ENCODE results near the gene SYT12. TPM values are rescaled to one million over a fixed set of nuclear protein-coding genes. Genes with fewer than 3 reads are reported as not detected.

SYT12 gene, protein sequence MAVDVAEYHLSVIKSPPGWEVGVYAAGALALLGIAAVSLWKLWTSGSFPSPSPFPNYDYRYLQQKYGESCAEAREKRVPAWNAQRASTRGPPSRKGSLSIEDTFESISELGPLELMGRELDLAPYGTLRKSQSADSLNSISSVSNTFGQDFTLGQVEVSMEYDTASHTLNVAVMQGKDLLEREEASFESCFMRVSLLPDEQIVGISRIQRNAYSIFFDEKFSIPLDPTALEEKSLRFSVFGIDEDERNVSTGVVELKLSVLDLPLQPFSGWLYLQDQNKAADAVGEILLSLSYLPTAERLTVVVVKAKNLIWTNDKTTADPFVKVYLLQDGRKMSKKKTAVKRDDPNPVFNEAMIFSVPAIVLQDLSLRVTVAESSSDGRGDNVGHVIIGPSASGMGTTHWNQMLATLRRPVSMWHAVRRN
- polyA plus RNA-seq (2013, experiment 1 of 2): 0.48 TPM
- 0.10 TPM for polyA plus RNA-seq (2013, experiment 2 of 2)

- H3K4me1 ChIP-seq (ENCODE audit: control insufficient read depth, insufficient read depth, low read length, poor library complexity, severe bottlenecking): peaks cover 2% of the 10 kb centered on the region
- no peak within 1 kb of the TSS for H3K27ac ChIP-seq (ENCODE audit: low read depth, low read length, severe bottlenecking)
- H3K4me3 ChIP-seq (ENCODE audit: extremely low read depth, insufficient read depth, low read length, poor library complexity, severe bottlenecking): peak within 1 kb of the TSS; percentile 18
- no peaks in the 10 kb centered on the region for H3K9me3 ChIP-seq (ENCODE audit: control insufficient read depth, low read length)
- WGBS, 2 experiments (ENCODE audit: insufficient coverage in 2 of 2): 2 to 5% methylated on average over 96 to 99 of the region's 118 CpGs
- no peaks in the 10 kb centered on the region for H3K36me3 ChIP-seq (ENCODE audit: control insufficient read depth, insufficient read depth, low read length)
Observed at GRCh38 chr11:67022961-67023956, at the start of gene SYT12. Gene SYT12 (plus strand): TSS chr11:67023134. CDS start chr11:67030145, 7,011 bp downstream.

DNA sequence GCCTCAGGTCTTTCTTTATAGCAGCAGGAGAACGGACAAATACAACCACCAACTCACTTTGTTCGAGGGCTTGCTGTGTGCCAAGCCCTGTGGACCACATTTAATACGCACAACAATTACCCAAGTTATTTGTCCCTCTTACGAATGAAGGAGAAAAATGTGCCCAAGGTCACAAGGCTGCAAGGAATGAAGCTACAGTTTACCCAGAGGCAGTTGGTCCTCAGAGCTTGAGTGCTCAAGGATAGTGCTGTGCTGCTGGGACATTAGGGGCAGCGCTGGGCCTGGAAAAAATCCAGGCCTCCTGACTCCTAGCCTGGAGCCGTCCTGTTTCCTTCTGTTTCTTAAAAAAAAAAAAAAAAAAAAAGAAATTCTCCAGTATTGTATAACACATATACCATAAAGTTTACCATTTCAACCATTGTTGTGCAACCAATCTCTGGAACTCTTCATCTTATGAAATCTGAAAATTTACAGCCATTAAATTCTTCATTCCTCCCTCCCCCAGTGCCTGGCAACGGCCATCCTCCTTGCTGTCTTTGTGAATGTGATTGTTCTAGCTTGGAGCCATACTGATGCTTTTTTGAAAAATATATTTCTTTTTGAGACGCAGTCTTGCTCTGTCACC, 48.9 kb upstream of the SYT12 start:
- no peak overlapping the region for H3K4me3 ChIP-seq (ENCODE audit: extremely low read depth, insufficient read depth, low read length, poor library complexity, severe bottlenecking)
- H3K27ac ChIP-seq (ENCODE audit: low read depth, low read length, severe bottlenecking): no peak overlapping the region
- peaks cover 8% of the 10 kb centered on the region for H3K4me1 ChIP-seq (ENCODE audit: control insufficient read depth, insufficient read depth, low read length, poor library complexity, severe bottlenecking)
- 86 to 92% methylated on average over 3 to 4 of the region's 8 CpGs for WGBS, 2 experiments (ENCODE audit: insufficient coverage in 2 of 2)
- no peaks in the 10 kb centered on the region for H3K36me3 ChIP-seq (ENCODE audit: control insufficient read depth, insufficient read depth, low read length)
- peaks cover 6% of the 10 kb centered on the region for H3K9me3 ChIP-seq (ENCODE audit: control insufficient read depth, low read length)

GRCh38 chr11:66974724-66975404, 48.1 kb upstream of the SYT12 start, which contains the start of gene C11orf86:
Gene C11orf86 (plus strand): TSS chr11:66975304. CDS start chr11:66975363, 59 bp downstream.
- Histone ChIP-seq H3K4me3 (ENCODE audit: extremely low read depth, insufficient read depth, low read length, poor library complexity, severe bottlenecking) (no peak within 1 kb of the TSS), H3K36me3 (ENCODE audit: control insufficient read depth, insufficient read depth, low read length) (no peaks in the 10 kb centered on the region), H3K27ac (ENCODE audit: low read depth, low read length, severe bottlenecking) (no peak within 1 kb of the TSS), H3K4me1 (ENCODE audit: control insufficient read depth, insufficient read depth, low read length, poor library complexity, severe bottlenecking) (peaks cover 8% of the 10 kb centered on the region), H3K9me3 (ENCODE audit: control insufficient read depth, low read length) (peaks cover 6% of the 10 kb centered on the region)
- 78 to 84% methylated on average over 5 to 10 of the region's 10 CpGs for WGBS, 2 experiments (ENCODE audit: insufficient coverage in 2 of 2)

DNA sequence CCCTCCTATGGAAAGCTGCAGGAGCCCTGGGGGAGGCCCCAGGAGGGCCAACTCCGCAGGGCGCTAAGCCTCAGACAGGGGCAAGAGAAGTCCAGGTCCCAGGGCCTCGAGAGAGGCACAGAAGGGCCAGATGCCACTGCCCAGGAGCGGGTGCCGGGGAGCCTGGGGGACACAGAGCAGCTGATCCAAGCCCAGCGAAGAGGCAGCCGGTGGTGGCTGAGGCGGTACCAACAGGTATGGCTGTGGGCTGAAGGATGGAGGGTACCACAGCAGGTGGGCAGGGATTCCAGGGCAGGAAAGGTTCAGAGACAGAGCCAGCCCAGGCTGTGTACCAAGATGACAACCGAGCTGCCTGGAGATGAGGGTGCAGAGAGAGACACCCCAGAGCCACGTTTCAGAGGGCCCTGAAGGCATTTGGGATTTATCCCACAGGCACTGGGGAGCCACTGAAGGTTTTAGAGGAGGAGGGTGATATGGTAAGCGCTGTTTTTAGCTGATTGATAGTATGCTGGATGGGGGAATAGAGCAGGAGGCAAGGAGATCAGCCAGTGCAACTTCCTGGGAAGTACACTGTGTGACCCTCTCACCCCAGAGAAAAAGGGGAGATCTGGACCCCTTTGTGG, 47.4 kb upstream of the SYT12 start:
- WGBS, 2 experiments (ENCODE audit: insufficient coverage in 2 of 2): 72 to 78% methylated on average over 10 to 11 of the region's 11 CpGs
- Histone ChIP-seq H3K9me3 (ENCODE audit: control insufficient read depth, low read length) (peaks cover 1% of the 10 kb centered on the region), H3K4me1 (ENCODE audit: control insufficient read depth, insufficient read depth, low read length, poor library complexity, severe bottlenecking) (peaks cover 8% of the 10 kb centered on the region), H3K36me3 (ENCODE audit: control insufficient read depth, insufficient read depth, low read length) (no peaks in the 10 kb centered on the region), H3K27ac (ENCODE audit: low read depth, low read length, severe bottlenecking) (no peak overlapping the region), H3K4me3 (ENCODE audit: extremely low read depth, insufficient read depth, low read length, poor library complexity, severe bottlenecking) (no peak overlapping the region)

DNA sequence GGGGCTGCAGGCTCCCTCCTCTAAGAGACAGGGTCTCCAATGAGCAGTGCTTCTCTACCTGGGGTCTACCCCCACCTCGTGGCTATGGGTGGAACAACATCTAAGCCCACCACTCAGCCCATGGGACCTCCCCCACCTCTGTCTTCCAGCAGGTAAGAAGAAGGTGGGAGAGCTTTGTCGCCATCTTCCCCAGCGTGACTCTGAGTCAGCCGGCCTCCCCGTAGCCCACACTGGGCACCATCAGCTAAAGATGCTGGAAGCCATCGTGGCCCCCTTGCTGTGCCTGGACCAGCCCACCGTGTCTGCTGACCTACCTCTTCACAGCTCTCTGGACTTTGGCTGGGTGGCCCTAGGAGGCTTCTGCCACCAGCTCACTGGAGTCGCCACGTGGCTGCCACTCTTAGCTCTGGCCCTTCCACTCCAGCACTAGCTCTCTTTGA, 46.9 kb upstream of the SYT12 start:
- 29 to 45% methylated on average over 6 to 8 of the region's 9 CpGs for WGBS, 2 experiments (ENCODE audit: insufficient coverage in 2 of 2)
- peaks cover 6% of the 10 kb centered on the region for H3K4me1 ChIP-seq (ENCODE audit: control insufficient read depth, insufficient read depth, low read length, poor library complexity, severe bottlenecking)
- H3K27ac ChIP-seq (ENCODE audit: low read depth, low read length, severe bottlenecking): no peak overlapping the region
- H3K36me3 ChIP-seq (ENCODE audit: control insufficient read depth, insufficient read depth, low read length): no peaks in the 10 kb centered on the region
- H3K9me3 ChIP-seq (ENCODE audit: control insufficient read depth, low read length): no peaks in the 10 kb centered on the region
- H3K4me3 ChIP-seq (ENCODE audit: extremely low read depth, insufficient read depth, low read length, poor library complexity, severe bottlenecking): no peak overlapping the region

DNA sequence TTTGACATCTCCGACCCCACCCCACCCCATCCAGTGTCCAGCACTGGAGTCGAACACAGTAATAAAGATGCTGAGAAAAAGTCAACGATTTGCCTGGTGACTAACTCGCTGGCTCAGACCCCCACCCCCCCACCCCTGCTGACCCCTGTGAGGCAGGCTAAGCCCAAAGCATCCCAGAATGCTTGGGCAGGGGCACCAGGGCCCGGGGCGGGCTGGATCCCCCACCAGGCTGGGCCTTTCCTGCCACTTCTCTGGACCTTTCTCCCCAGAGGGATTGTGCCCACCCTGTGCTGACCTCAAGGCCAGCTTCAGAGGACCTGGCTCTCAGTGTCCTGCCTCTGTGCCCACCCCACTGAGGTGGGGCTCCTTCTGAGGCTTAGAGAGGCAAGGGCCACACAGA, 46.0 kb upstream of the SYT12 start:
- no peaks in the 10 kb centered on the region for H3K36me3 ChIP-seq (ENCODE audit: control insufficient read depth, insufficient read depth, low read length)
- H3K9me3 ChIP-seq (ENCODE audit: control insufficient read depth, low read length): no peaks in the 10 kb centered on the region
- H3K4me3 ChIP-seq (ENCODE audit: extremely low read depth, insufficient read depth, low read length, poor library complexity, severe bottlenecking): no peak overlapping the region
- 69% methylated on average over 2 of the region's 6 CpGs; no CpG with 5 or more reads in 1 of the 2 experiments for WGBS, 2 experiments (ENCODE audit: insufficient coverage in 2 of 2)
- H3K27ac ChIP-seq (ENCODE audit: low read depth, low read length, severe bottlenecking): no peak overlapping the region
- no peaks in the 10 kb centered on the region for H3K4me1 ChIP-seq (ENCODE audit: control insufficient read depth, insufficient read depth, low read length, poor library complexity, severe bottlenecking)

DNA sequence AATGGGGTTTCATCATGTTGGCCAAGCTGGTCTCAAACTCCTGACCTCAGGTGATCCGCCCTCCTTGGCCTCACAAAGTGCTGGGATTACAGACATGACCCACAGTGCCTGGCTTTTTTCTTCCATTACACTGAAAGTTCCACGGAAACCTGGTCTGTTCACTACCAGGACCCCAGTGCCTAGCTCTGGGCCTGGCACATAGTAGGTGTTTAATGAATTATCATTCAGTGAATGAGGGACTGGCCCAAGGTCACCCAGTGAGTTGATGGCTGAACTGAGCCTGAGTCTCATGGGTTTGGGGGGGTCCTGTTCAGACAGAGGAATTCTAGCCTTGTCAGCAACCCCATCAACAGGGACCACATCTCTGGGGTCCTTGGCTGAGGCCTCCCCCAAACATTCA, 44.7 kb upstream of the SYT12 start:
- no peaks in the 10 kb centered on the region for H3K9me3 ChIP-seq (ENCODE audit: control insufficient read depth, low read length)
- 80 to 100% methylated on average over 1 of the region's 2 CpGs for WGBS, 2 experiments (ENCODE audit: insufficient coverage in 2 of 2)

DNA sequence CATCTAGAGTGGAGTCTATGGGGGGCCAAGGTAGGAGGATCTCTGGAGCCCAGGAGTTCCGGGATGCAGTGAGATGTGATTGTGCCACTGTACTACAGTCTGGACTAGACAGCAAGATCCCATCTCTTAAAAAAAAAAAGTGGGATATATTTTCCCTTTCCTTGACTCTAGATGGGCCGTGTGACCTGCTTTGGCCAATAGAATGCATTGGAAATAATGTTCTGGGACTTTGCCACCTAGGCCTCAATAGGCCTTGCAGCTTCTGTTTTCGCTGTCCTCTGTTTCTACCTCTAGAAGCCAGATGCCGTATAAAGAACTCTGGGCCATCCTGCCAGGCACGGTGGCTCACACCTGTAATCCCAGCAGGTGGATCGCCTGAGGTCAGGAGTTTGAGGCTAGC, 44.2 kb upstream of the SYT12 start:
- 85 to 95% methylated on average over 3 to 5 of the region's 6 CpGs for WGBS, 2 experiments (ENCODE audit: insufficient coverage in 2 of 2)
- no peaks in the 10 kb centered on the region for H3K4me1 ChIP-seq (ENCODE audit: control insufficient read depth, insufficient read depth, low read length, poor library complexity, severe bottlenecking)
- no peaks in the 10 kb centered on the region for H3K9me3 ChIP-seq (ENCODE audit: control insufficient read depth, low read length)
- H3K4me3 ChIP-seq (ENCODE audit: extremely low read depth, insufficient read depth, low read length, poor library complexity, severe bottlenecking): no peak overlapping the region
- no peaks in the 10 kb centered on the region for H3K36me3 ChIP-seq (ENCODE audit: control insufficient read depth, insufficient read depth, low read length)
- no peak overlapping the region for H3K27ac ChIP-seq (ENCODE audit: low read depth, low read length, severe bottlenecking)

More for the DNA sequence above, 44.7 kb upstream of the SYT12 start:
- Histone ChIP-seq H3K36me3 (ENCODE audit: control insufficient read depth, insufficient read depth, low read length) (no peaks in the 10 kb centered on the region), H3K27ac (ENCODE audit: low read depth, low read length, severe bottlenecking) (no peak overlapping the region), H3K4me1 (ENCODE audit: control insufficient read depth, insufficient read depth, low read length, poor library complexity, severe bottlenecking) (no peaks in the 10 kb centered on the region), H3K4me3 (ENCODE audit: extremely low read depth, insufficient read depth, low read length, poor library complexity, severe bottlenecking) (no peak overlapping the region)

- no peak overlapping the region for H3K27ac ChIP-seq (ENCODE audit: low read depth, low read length, severe bottlenecking)
- 94 to 96% methylated on average over 2 of the region's 2 CpGs for WGBS, 2 experiments (ENCODE audit: insufficient coverage in 2 of 2)
- H3K36me3 ChIP-seq (ENCODE audit: control insufficient read depth, insufficient read depth, low read length): no peaks in the 10 kb centered on the region
- H3K4me1 ChIP-seq (ENCODE audit: control insufficient read depth, insufficient read depth, low read length, poor library complexity, severe bottlenecking): no peaks in the 10 kb centered on the region
- no peak overlapping the region for H3K4me3 ChIP-seq (ENCODE audit: extremely low read depth, insufficient read depth, low read length, poor library complexity, severe bottlenecking)
- no peaks in the 10 kb centered on the region for H3K9me3 ChIP-seq (ENCODE audit: control insufficient read depth, low read length)
Observed at GRCh38 chr11:66979336-66979980, 43.5 kb upstream of the SYT12 start.
